Trophoblast cell (in vitro differentiated cells and primary cell): Measurements from ENCODE around the gene GJD3.
A peak's percentile ranks its signal among the peaks of the same experiment; 100 is the strongest.

Source experiments
- DNase-seq, 2 donors: peaks; one replicate each; pipeline ENCODE4 v3.0.0-alpha.2; 2016
- H2AFZ ChIP-seq: 2 replicates; pipeline ENCODE4 v1.6.1; 2013; ENCODE audit warnings: low read length, moderate library complexity, mild to moderate bottlenecking; ENCODE audit not compliant: insufficient read depth, poor library complexity
- H2AK5ac ChIP-seq: 2 replicates; pipeline ENCODE4 v1.6.1; 2013; ENCODE audit warnings: mild to moderate bottlenecking, low read length
- H2BK120ac ChIP-seq: 2 replicates; pipeline ENCODE4 v1.6.1; 2013; ENCODE audit warnings: low read length, mild to moderate bottlenecking, moderate library complexity; ENCODE audit not compliant: insufficient read depth, poor library complexity
- H2BK12ac ChIP-seq: 2 replicates; pipeline ENCODE4 v1.6.1; 2013; ENCODE audit warnings: mild to moderate bottlenecking, low read length, moderate library complexity
- H2BK5ac ChIP-seq: 2 replicates; pipeline ENCODE4 v1.6.1; 2013; ENCODE audit warnings: low read length, low read depth, moderate library complexity, mild to moderate bottlenecking; ENCODE audit not compliant: poor library complexity
- H3K14ac ChIP-seq: 2 replicates; pipeline ENCODE4 v1.6.1; 2013; ENCODE audit warnings: mild to moderate bottlenecking, low read length
- H3K18ac ChIP-seq: 2 replicates; pipeline ENCODE4 v1.6.1; 2013; ENCODE audit warnings: mild to moderate bottlenecking, low read length
- H3K23ac ChIP-seq: 2 replicates; pipeline ENCODE4 v1.6.1; 2013; ENCODE audit warnings: low read length
- H3K27ac ChIP-seq: 2 replicates; pipeline ENCODE4 v1.5.1; 2013; ENCODE audit warnings: low read depth, mild to moderate bottlenecking, inconsistent platforms, low read length, moderate library complexity
- H3K27me3 ChIP-seq: 2 replicates; pipeline ENCODE4 v1.6.1; 2013; ENCODE audit warnings: inconsistent platforms, mild to moderate bottlenecking, low read length, moderate library complexity; ENCODE audit not compliant: insufficient read depth
- H3K36me3 ChIP-seq, 2 experiments: 1 replicate in 1 of 2; 2 replicates in 1 of 2; pipeline ENCODE4 v1.6.1; 2013; ENCODE audit warnings: low read length in 2 of 2, mild to moderate bottlenecking in 2 of 2, moderate library complexity in 1 of 2; ENCODE audit not compliant: insufficient read depth in 2 of 2, control insufficient read depth in 1 of 2
- H3K4ac ChIP-seq: 2 replicates; pipeline ENCODE4 v1.6.1; 2013; ENCODE audit warnings: low read depth, mild to moderate bottlenecking, low read length, moderate library complexity
- H3K4me1 ChIP-seq, 2 experiments: 1 replicate in 1 of 2; 2 replicates in 1 of 2; pipeline ENCODE4 v1.6.1; 2013; ENCODE audit warnings: low read length in 2 of 2, mild to moderate bottlenecking in 2 of 2, moderate library complexity in 1 of 2; ENCODE audit not compliant: insufficient read depth in 2 of 2, control insufficient read depth in 1 of 2
- H3K4me2 ChIP-seq: 2 replicates; pipeline ENCODE4 v1.6.1; 2013; ENCODE audit warnings: inconsistent platforms, mild to moderate bottlenecking, low read length, moderate library complexity
- H3K4me3 ChIP-seq: 2 replicates; pipeline ENCODE4 v1.5.1; 2013; ENCODE audit warnings: mild to moderate bottlenecking, low read depth, low read length, inconsistent platforms
- H3K79me1 ChIP-seq: one replicate; pipeline ENCODE4 v1.6.1; 2013; ENCODE audit warnings: low read length
- H3K79me2 ChIP-seq: 2 replicates; pipeline ENCODE4 v1.6.1; 2013; ENCODE audit warnings: low read length, mild to moderate bottlenecking; ENCODE audit not compliant: control insufficient read depth, insufficient read depth, poor library complexity
- H3K9ac ChIP-seq: 2 replicates; pipeline ENCODE4 v1.6.1; 2013; ENCODE audit warnings: mild to moderate bottlenecking, low read length
- H3K9me3 ChIP-seq: 2 replicates; pipeline ENCODE4 v1.6.1; 2013; ENCODE audit warnings: low read depth, mild to moderate bottlenecking, control low read depth, inconsistent platforms, low read length; ENCODE audit not compliant: insufficient read depth
- H4K12ac ChIP-seq: 2 replicates; pipeline ENCODE4 v1.6.1; 2013; ENCODE audit warnings: low read depth, mild to moderate bottlenecking, low read length, moderate library complexity
- H4K8ac ChIP-seq: 2 replicates; pipeline ENCODE4 v1.6.1; 2013; ENCODE audit warnings: low read depth, mild to moderate bottlenecking, low read length, moderate library complexity
- H4K91ac ChIP-seq: one replicate; pipeline ENCODE4 v1.6.1; 2013; ENCODE audit warnings: low read depth, mild to moderate bottlenecking, low read length, moderate library complexity
- WGBS: extraction: QIAGEN DNeasy Blood & Tissue Kit; methylation state at CpG from one replicate; pipeline ENCODE4 v1.1.7; 2013; ENCODE audit warnings: missing lambda C conversion rate; ENCODE audit not compliant: insufficient read length, insufficient coverage; ENCODE audit errors: extremely low coverage; 5-methylcytosine and 5-hydroxymethylcytosine counted together

Gene GJD3

GRCh38 chr17:40355123-40355803 lies 9.3 kb downstream of the GJD3 start:
- no CpG with 5 or more reads among the region's 29 CpGs for WGBS
- no peaks in the 10 kb centered on the region for H3K27me3 ChIP-seq
- H3K4me1 ChIP-seq: peaks cover under 1 to 5% of the 10 kb centered on the region in 2 experiments

GRCh38 chr17:40354221-40355122 lies 10.1 kb downstream of the GJD3 start:
- Histone ChIP-seq H3K4ac (no peak overlapping the region), H3K4me2 (no peak overlapping the region), H3K4me1 (peaks cover 6 to 10% of the 10 kb centered on the region in 2 experiments), H3K18ac (no peak overlapping the region), H3K79me1 (no peaks in the 10 kb centered on the region), H3K4me3 (no peak overlapping the region), H3K79me2 (no peaks in the 10 kb centered on the region), H3K36me3 (peaks cover 43 to 44% of the 10 kb centered on the region in 2 experiments), H2AK5ac (no peak overlapping the region), H2BK5ac (no peak overlapping the region), H4K91ac (no peak overlapping the region), H3K9ac (no peak overlapping the region), H3K9me3 (no peaks in the 10 kb centered on the region), H2BK12ac (no peak overlapping the region), H4K8ac (no peak overlapping the region), H3K27me3 (no peaks in the 10 kb centered on the region), H2BK120ac (no peak overlapping the region), H3K14ac (no peak overlapping the region), H4K12ac (no peak overlapping the region), H3K23ac (no peak overlapping the region), H3K27ac (no peak overlapping the region), H2AFZ (no peak overlapping the region)
- no peak for DNase-seq
- WGBS: no CpG with 5 or more reads among the region's 30 CpGs

More at GRCh38 chr17:40355123-40355803, 9.3 kb downstream of the GJD3 start:
- H3K79me1 ChIP-seq: no peaks in the 10 kb centered on the region
- H3K9ac ChIP-seq: no peak overlapping the region
- no peak overlapping the region for H4K8ac ChIP-seq
- peaks cover 37 to 38% of the 10 kb centered on the region in 2 experiments for H3K36me3 ChIP-seq
- no peak overlapping the region for H3K18ac ChIP-seq
- H3K27ac ChIP-seq: no peak overlapping the region
- H3K23ac ChIP-seq: no peak overlapping the region
- no peaks in the 10 kb centered on the region for H3K79me2 ChIP-seq
- no peak overlapping the region for H2BK120ac ChIP-seq
- H3K9me3 ChIP-seq: no peaks in the 10 kb centered on the region
- no peak overlapping the region for H2BK5ac ChIP-seq
- no peak overlapping the region for H4K12ac ChIP-seq
- H3K14ac ChIP-seq: no peak overlapping the region
- no peak overlapping the region for H3K4me2 ChIP-seq
- no peak overlapping the region for H3K4ac ChIP-seq
- no peak overlapping the region for H2BK12ac ChIP-seq
- no peak overlapping the region for H4K91ac ChIP-seq
- H3K4me3 ChIP-seq: no peak overlapping the region
- no peak overlapping the region for H2AFZ ChIP-seq
- peak; percentile 64 to 79 for DNase-seq
- H2AK5ac ChIP-seq: no peak overlapping the region

GRCh38 chr17:40352779-40353394 lies 11.7 kb downstream of the GJD3 start:
- Histone ChIP-seq H3K36me3 (peaks cover 54 to 57% of the 10 kb centered on the region in 2 experiments), H3K27me3 (no peaks in the 10 kb centered on the region), H3K4me3 (no peak overlapping the region), H2BK5ac (no peak overlapping the region), H3K23ac (no peak overlapping the region), H2AFZ (no peak overlapping the region), H4K8ac (no peak overlapping the region), H3K4ac (no peak overlapping the region), H2BK120ac (no peak overlapping the region), H4K91ac (no peak overlapping the region), H3K18ac (no peak overlapping the region), H2BK12ac (no peak overlapping the region), H2AK5ac (no peak overlapping the region), H3K9ac (no peak overlapping the region), H3K27ac (no peak overlapping the region), H3K4me1 (peaks cover 10 to 15% of the 10 kb centered on the region in 2 experiments), H3K79me1 (no peaks in the 10 kb centered on the region), H3K4me2 (no peak overlapping the region), H4K12ac (no peak overlapping the region), H3K14ac (no peak overlapping the region), H3K79me2 (no peaks in the 10 kb centered on the region), H3K9me3 (no peaks in the 10 kb centered on the region)
- no CpG with 5 or more reads among the region's 9 CpGs for WGBS
- DNase-seq: no peak

- H3K23ac ChIP-seq: no peak overlapping the region
- no peak overlapping the region for H2AFZ ChIP-seq
- H3K18ac ChIP-seq: no peak overlapping the region
- no peaks in the 10 kb centered on the region for H3K79me1 ChIP-seq
- no peak overlapping the region for H3K14ac ChIP-seq
- no peak overlapping the region for H2AK5ac ChIP-seq
- H4K12ac ChIP-seq: no peak overlapping the region
- H2BK120ac ChIP-seq: no peak overlapping the region
- DNase-seq: no peak
- no peak overlapping the region for H3K27ac ChIP-seq
- no peak overlapping the region for H3K4ac ChIP-seq
- no peak overlapping the region for H4K91ac ChIP-seq
- H3K4me3 ChIP-seq: no peak overlapping the region
- H2BK5ac ChIP-seq: no peak overlapping the region
- peaks cover 10 to 15% of the 10 kb centered on the region in 2 experiments for H3K4me1 ChIP-seq
- no peak overlapping the region for H3K9ac ChIP-seq
- no peaks in the 10 kb centered on the region for H3K27me3 ChIP-seq
- WGBS: no CpG with 5 or more reads among the region's 7 CpGs
- no peaks in the 10 kb centered on the region for H3K79me2 ChIP-seq
- H3K4me2 ChIP-seq: no peak overlapping the region
- H3K9me3 ChIP-seq: no peaks in the 10 kb centered on the region
- H2BK12ac ChIP-seq: no peak overlapping the region
- H4K8ac ChIP-seq: no peak overlapping the region
- peaks cover 54 to 57% of the 10 kb centered on the region in 2 experiments for H3K36me3 ChIP-seq
Measured at GRCh38 chr17:40352237-40352778, 12.2 kb downstream of the GJD3 start.
